Esophagus (tissue), 2 donors: ENCODE data around the gene PKN1. TPM values are rescaled to one million over a fixed set of nuclear protein-coding genes. Genes with fewer than 3 reads are reported as not detected.

Source experiments
- H3K27ac ChIP-seq, 2 donors: one replicate each; pipeline ENCODE4 v1.5.1; 2013; ENCODE audit warnings: low read depth in 2 of 2, mild to moderate bottlenecking in 2 of 2, inconsistent platforms in 1 of 2, low read length in 1 of 2, moderate library complexity in 1 of 2
- H3K27me3 ChIP-seq, 2 donors: one replicate each; pipeline ENCODE4 v1.6.1; 2013; ENCODE audit warnings: low read length in 2 of 2, control low read depth in 1 of 2, mild to moderate bottlenecking in 1 of 2; ENCODE audit not compliant: insufficient read depth in 2 of 2, control insufficient read depth in 1 of 2
- H3K36me3 ChIP-seq, 2 donors: one replicate each; pipeline ENCODE4 v1.6.1; 2013; ENCODE audit warnings: low read length in 1 of 2; ENCODE audit not compliant: control insufficient read depth in 2 of 2, insufficient read depth in 2 of 2
- H3K4me1 ChIP-seq, 2 donors: one replicate each; pipeline ENCODE4 v1.6.1; 2013; ENCODE audit warnings: low read length in 1 of 2; ENCODE audit not compliant: control insufficient read depth in 2 of 2, insufficient read depth in 2 of 2
- H3K4me3 ChIP-seq, 2 donors: one replicate each; pipeline ENCODE4 v1.5.1; 2013; ENCODE audit warnings: low read length in 2 of 2, mild to moderate bottlenecking in 2 of 2, low read depth in 1 of 2, moderate library complexity in 1 of 2
- H3K9me3 ChIP-seq, 2 donors: one replicate each; pipeline ENCODE4 v1.6.1; 2013; ENCODE audit warnings: mild to moderate bottlenecking in 2 of 2, low read depth in 1 of 2, low read length in 1 of 2, moderate library complexity in 1 of 2; ENCODE audit not compliant: control insufficient read depth in 2 of 2, insufficient read depth in 1 of 2
- WGBS, 2 donors: extraction: QIAGEN DNeasy Blood & Tissue Kit; methylation state at CpG; one replicate each; pipeline ENCODE4 v1.1.7; 2013; 5-methylcytosine and 5-hydroxymethylcytosine counted together
- polyA plus RNA-seq, 2 donors: library from polyadenylated mRNA; stranded (reverse); fragments of 200-250 nt; gene quantifications; one replicate each; pipeline ENCODE4 v1.2.3, GENCODE V29; 2013
- donor health status: healthy with polysubstance abuse.
- donor health status: Bipolar disorder and iron deficiency.

The PKN1 gene
- polyA plus RNA-seq, 2 donors = 10.7 to 12.6 TPM

DNA sequence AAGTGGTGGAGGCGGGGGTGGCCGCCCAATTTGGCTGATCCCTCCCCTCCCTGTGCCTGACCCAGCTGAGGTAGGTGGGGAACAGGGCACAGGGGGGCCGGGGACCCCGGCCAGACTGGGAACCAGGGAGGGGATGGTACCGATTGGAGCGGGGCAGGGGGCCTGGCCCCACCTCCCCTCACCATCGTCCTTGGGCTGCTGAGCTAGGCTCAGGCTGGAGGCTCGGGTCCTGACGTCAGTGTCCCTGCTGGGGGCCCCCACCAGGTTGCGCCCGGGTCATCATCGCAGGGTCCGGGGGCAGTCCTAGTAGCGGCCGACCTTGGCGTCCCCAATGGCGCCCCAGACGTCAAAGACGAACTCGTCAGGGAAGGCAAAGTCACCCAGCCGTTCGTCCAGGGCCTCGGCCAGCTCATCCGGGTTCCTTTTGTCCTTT lies 45.0 kb downstream of the PKN1 start:
- H3K4me3 ChIP-seq = no peak overlapping the region
- H3K4me1 ChIP-seq = peaks cover 0 to 28% of the 10 kb centered on the region in 2 donors
- H3K9me3 ChIP-seq = no peaks in the 10 kb centered on the region
- no peaks in the 10 kb centered on the region for H3K27me3 ChIP-seq
- 72 to 76% methylated on average over 24 of the region's 24 CpGs for WGBS, 2 donors
- no peak overlapping the region for H3K27ac ChIP-seq
- peaks cover 8 to 42% of the 10 kb centered on the region in 2 donors for H3K36me3 ChIP-seq

DNA sequence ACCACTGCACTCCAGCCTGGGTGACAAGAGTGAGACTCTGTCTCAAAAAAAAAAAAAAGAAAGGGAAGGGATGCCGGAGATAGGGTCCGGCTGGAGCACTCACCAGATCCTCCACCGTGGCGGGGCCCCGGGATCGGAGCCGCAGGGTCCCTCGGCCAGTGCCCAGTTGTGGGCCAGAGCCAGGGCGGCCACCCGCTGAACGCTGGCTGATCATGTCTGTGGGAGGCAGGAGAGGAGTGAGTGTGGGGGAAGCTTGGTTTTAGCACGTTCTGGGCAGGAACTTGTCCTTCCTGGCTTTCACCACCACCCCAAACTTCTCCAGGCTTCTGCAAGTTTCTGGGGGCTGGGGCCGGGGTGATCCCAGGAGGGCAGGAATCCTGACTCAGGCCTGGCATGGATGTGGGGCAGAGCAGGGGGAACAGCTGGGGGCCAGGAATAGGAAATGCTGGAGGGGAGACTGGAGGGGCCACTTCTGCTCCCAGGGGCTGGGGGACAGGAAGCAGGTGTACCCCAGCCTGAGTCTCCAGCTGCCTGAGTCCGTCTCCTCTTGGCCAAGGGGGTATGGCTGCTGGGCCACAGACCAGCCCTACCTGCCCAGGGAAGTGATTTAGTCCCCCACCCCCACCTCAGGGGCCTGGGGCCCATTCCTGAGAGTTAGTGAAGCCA lies 46.3 kb downstream of the PKN1 start:
- Histone ChIP-seq H3K4me1 (peaks cover 0 to 18% of the 10 kb centered on the region in 2 donors), H3K4me3 (no peak overlapping the region), H3K27me3 (no peaks in the 10 kb centered on the region), H3K9me3 (no peaks in the 10 kb centered on the region), H3K36me3 (peaks cover 8 to 42% of the 10 kb centered on the region in 2 donors), H3K27ac (no peak overlapping the region)
- 80 to 94% methylated on average over 14 of the region's 14 CpGs for WGBS, 2 donors

DNA sequence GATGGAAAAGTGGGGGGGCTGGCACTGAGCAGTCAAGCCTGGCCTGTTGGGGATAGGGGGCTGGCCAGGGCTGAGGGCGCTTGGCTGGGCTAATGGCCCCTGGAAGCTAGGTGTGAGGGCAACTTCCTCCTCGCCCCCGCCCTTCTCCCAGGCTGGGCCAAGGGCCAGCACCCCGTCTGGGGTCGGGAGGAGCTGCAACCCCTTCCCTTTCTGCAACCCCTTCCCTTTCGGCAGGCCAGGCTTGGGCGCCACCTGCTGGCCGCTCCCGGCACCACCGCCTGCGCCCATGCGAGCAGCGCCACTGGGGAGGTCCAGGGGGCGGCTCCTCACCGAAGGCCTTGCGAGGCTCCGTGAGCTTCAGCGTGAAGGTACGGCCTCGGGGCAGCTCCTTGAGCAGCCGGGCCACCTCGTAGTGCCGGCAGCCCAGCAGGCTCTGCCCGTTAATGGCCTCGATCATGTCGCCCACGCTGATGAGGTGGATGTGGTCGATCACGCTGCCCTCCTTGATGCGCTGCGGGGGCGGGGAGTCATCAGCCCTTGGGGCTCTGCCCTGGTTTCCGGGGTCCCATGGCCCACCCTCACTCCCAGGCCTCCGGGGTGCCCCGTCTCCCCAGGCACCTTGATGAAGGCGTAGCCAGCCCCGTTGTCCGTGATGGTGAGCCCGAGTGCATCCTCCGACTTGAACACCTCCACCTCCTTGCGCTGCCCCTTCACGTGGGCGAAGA lies 47.0 kb downstream of the PKN1 start:
- WGBS, 2 donors = 63 to 67% methylated on average over 43 of the region's 43 CpGs
- Histone ChIP-seq H3K27me3 (no peaks in the 10 kb centered on the region), H3K9me3 (no peaks in the 10 kb centered on the region), H3K27ac (no peak overlapping the region), H3K36me3 (peaks cover 8 to 42% of the 10 kb centered on the region in 2 donors), H3K4me1 (peaks cover 0 to 13% of the 10 kb centered on the region in 2 donors), H3K4me3 (no peak overlapping the region)

DNA sequence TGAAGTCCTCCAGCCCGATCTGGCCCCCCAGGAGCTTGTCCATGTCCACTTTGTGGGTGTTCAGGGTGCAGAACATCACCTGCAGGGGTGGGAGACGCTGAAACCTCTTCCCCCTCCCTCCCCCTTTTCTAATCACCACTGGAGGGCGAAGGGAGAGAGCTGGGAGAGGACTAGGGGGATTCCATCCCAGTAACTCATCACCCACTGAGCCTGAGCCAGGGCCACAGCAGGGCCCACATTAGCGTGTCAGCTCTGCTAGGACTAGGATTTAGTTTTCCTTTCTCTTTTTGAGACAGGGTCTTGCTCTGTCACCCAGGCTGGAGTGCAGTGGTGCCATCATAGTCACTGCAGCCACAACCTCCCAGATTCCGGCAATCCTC lies 47.6 kb downstream of the PKN1 start:
- Histone ChIP-seq H3K9me3 (no peaks in the 10 kb centered on the region), H3K36me3 (peaks cover 8 to 42% of the 10 kb centered on the region in 2 donors), H3K27me3 (no peaks in the 10 kb centered on the region), H3K4me1 (peaks cover 0 to 11% of the 10 kb centered on the region in 2 donors), H3K27ac (no peak overlapping the region), H3K4me3 (no peak overlapping the region)
- 74 to 84% methylated on average over 5 of the region's 5 CpGs for WGBS, 2 donors

DNA sequence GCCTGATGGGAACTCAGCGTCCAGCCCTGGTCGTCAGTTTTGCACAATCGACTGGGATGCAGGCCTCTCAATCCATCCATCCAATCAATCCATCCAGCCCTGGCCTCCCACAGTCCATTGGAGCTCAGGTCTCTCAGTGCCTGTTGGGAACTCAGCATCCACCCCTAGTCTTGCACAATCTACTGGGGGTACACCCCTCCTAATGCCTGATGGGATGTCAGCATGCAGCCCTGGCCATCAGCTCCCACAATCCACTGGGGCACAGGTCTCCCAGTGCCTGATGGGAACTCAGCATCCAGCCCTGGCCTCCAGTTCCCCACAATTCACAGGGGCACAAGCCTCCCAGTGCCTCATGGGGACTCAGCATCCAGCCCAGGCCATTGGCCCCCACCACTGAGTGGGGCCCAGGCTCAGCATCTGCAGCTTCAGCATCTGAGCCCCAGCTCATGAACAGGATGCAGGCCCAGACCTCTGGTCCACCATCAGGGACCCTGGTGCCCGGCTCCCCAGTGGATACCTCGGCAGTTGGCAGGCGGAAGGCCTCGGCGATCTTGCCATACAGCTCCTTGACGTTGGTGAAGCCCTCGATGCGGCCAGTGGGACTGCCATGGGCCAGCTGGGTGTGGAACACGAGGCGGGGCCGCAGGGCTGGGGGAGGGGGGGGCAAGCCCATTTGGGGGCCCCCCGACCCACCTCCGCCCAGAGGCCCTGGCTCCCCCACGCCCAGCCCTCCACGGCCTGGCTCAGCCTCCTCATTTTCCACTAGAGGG lies 49.3 kb downstream of the PKN1 start:
- Histone ChIP-seq H3K36me3 (peaks cover 8 to 42% of the 10 kb centered on the region in 2 donors), H3K27ac (no peak overlapping the region), H3K27me3 (no peaks in the 10 kb centered on the region), H3K9me3 (no peaks in the 10 kb centered on the region), H3K4me1 (no peaks in the 10 kb centered on the region), H3K4me3 (no peak overlapping the region)
- 94% methylated on average over 15 to 18 of the region's 18 CpGs for WGBS, 2 donors

DNA sequence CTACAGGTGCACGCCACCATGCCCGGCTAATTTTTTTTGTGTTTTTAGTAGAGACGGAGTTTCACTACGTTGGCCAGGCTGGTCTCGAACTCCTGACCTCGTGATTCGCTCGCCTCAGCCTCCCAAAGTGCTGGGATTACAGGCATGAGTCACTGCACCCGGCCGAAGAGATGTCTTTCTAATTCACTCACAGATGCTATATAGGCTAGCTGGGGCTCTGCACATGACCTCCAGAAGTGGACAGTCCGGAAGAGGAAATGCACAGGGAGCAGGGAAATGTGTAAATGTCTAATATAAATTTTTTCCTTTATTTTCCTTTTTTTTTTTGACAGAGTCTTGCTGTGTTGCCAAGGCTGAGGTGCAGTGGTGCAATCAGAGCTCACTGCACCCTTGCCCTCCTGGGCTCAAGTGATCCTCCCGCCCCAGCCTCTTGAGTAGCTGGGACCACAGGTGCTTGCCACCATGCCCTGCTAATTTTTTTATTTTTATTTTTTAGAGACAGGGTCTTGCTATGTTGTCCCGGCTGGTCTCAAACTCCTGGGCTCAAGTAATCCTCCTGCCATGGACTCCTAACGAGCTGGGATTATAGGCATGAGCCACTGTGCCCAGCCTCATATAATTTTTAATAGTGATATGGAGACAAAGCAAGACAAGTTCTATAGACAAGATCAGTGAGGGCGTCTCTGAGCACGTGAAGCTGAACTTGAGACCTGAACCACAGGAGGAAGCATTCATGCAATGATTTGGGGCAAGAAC lies 54.4 kb downstream of the PKN1 start:
- WGBS, 2 donors = 92% methylated on average over 16 of the region's 16 CpGs
- Histone ChIP-seq H3K4me3 (no peak overlapping the region), H3K27me3 (no peaks in the 10 kb centered on the region), H3K4me1 (no peaks in the 10 kb centered on the region), H3K36me3 (peaks cover 0 to 16% of the 10 kb centered on the region in 2 donors), H3K9me3 (no peaks in the 10 kb centered on the region), H3K27ac (no peak overlapping the region)

DNA sequence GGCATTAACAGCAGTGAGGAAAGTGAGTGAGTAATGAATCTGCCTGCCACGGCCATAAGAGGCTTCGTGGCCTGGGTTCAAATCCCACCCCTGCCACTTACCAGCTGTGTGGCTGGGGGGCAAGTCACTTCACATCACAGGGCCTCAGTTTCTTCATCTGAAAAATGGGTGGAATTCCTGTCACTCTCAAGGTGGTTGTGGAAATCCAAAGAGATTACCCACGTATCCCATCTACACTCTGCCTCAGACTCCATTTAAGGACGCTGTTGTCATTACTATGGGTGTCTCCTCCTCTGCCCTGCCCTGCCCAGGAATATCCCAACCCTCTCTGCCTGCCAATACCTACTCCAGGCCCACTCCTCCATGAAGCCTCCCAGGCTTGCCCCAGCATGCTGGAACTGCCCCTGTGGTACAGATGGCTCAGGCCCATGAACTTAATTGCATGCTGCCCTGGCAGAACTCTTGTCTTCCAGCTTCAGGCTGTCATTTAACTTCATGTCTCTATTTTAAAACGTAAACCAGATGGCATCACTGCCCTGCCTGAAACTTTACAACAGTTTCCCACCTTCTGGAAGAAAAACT lies 59.7 kb downstream of the PKN1 start:
- Histone ChIP-seq H3K27me3 (no peaks in the 10 kb centered on the region), H3K9me3 (no peaks in the 10 kb centered on the region), H3K4me1 (peaks cover 0 to 12% of the 10 kb centered on the region in 2 donors), H3K4me3 (no peak overlapping the region), H3K27ac (no peak overlapping the region), H3K36me3 (peaks cover 0 to 13% of the 10 kb centered on the region in 2 donors)
- WGBS, 2 donors = 71 to 80% methylated on average over 5 of the region's 5 CpGs

DNA sequence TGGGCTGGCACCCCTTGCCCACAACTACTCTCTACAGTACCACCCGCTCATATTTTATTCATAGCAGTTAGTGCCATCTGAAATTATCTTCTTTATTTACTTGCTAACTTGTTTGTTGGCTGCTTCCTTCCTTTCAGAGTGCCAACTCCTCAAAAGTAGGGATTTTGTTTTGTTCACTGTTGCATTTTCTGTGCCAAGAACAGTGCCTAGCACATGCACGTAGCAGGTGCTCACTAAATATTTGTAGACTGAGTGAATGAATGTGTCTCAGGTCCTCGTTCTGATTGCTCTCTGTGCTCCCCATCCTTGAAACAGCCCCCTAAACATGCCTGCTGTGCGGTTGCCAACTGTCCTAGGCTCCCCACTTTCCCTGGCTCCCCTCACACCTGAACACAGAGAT lies 61.3 kb downstream of the PKN1 start:
- Histone ChIP-seq H3K27ac (peak overlapping the region; percentile 92 to 97), H3K4me1 (peaks cover 0 to 12% of the 10 kb centered on the region in 2 donors), H3K27me3 (no peaks in the 10 kb centered on the region), H3K4me3 (peak overlapping the region; percentile 68 to 87), H3K36me3 (peaks cover 0 to 5% of the 10 kb centered on the region in 2 donors), H3K9me3 (no peaks in the 10 kb centered on the region)
- 60 to 71% methylated on average over 4 of the region's 4 CpGs for WGBS, 2 donors
